Heart left ventricle (tissue), 13 donors: Measurements from ENCODE around the gene MRPS10.

Experiments
- POLR2A ChIP-seq, 2 donors: fragments of 450-650 bp; IDR thresholded peaks; one replicate each; pipeline ENCODE4 v1.6.1; 2017; ENCODE audit warnings: antibody characterized with exemption in 2 of 2, mild to moderate bottlenecking in 2 of 2, moderate library complexity in 2 of 2
- TF ChIP-seq, protein P1 (sequence below), 12 donors: fragments of 200-600 bp; sonication (generic) in 4 of 12; IDR thresholded peaks; one replicate each; pipeline versions ENCODE4 v1.5.0 to v1.8.0; 2018 to 2022; ENCODE audit warnings: antibody characterized with exemption in 12 of 12, mild to moderate bottlenecking in 5 of 12
- donor health status: ischemic (EF 13 %, LVEDD 7.1; RV severe dilation, severe dysfunction).
- donor health status: DM: no; HTN: yes; CAD: no.
- donor health status: DM: no; HTN: no; CAD: no.
- donor health status: ischemic (EF 25% LVEDD 6.9; RV normal size, moderate dysfunction).
- donor health status: ischemic (EF 25% LVEDD 5.7; RV mildly dilated, moderate dysfunction).
- donor health status: ischemic (EF 35%, LVEDD 5.7; RV mildly dilated, moderate dysfunction).
- donor health status: nonischemic (EF 11% LVEDD 7.7; RV severe dilation, severe dysfunction).
- donor health status: DM: yes; HTN: yes; CAD: no.
- donor health status: PGD.
- donor health status: ischemic (EF 29% LVEDD 5.4; RV normal size, mild dysfunction).
- donor health status: nonischemic (EF 23%, LVEDD 6.1; RV moderate dilation, normal function).

DNA sequence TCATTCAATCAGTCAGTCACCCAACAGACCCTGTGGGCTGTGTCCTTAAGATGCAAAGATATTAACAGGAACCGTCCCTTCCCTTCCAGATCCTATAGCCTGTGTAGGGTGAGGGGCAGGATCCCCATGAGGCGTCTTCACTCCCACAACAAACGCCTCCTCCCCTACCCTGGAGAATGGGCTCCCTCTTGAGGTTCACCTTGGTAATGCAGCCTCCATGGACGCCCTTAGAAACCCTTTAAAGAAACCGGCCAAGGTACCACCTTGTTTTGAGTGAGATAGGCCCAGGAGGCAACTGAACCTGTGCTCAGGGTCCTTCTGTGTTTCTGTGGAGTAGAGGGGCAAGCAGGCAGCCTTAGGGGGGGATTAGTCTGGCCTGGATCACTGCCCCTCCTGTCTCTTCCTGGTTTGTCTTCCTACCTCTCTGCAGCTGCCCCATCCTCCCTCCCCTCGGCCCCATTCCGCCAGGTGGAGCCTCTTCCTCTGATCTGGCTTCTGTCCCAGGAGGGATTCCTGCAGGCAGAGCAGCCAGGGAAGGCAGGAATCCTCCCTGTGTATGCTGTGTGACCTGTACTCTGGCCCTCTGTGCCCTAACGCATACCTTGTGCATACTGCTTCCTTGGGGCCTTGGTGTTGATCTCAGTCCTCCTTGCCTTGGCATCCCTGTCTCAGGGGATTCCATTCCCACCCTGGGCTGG is 51.1 kb downstream of the MRPS10 start:
- TF ChIP-seq, protein P1, sequence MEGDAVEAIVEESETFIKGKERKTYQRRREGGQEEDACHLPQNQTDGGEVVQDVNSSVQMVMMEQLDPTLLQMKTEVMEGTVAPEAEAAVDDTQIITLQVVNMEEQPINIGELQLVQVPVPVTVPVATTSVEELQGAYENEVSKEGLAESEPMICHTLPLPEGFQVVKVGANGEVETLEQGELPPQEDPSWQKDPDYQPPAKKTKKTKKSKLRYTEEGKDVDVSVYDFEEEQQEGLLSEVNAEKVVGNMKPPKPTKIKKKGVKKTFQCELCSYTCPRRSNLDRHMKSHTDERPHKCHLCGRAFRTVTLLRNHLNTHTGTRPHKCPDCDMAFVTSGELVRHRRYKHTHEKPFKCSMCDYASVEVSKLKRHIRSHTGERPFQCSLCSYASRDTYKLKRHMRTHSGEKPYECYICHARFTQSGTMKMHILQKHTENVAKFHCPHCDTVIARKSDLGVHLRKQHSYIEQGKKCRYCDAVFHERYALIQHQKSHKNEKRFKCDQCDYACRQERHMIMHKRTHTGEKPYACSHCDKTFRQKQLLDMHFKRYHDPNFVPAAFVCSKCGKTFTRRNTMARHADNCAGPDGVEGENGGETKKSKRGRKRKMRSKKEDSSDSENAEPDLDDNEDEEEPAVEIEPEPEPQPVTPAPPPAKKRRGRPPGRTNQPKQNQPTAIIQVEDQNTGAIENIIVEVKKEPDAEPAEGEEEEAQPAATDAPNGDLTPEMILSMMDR (IDR thresholded peaks at IDR 0.05): peak; percentile 88 to 95 (median 92)
- TF ChIP-seq POLR2A (IDR thresholded peaks at IDR 0.05): no peak
